RWPE1 (cell line): ENCODE data around the gene DDIT4.
A peak's percentile ranks its signal among the peaks of the same experiment; 100 is the strongest.

Experiments
- CTCF ChIA-PET: fragments of 350-600 bp; sonication (Branson Sonifier 250); formaldehyde crosslinking; extraction: SDS; loops from one replicate; lab custom pipeline; 2021; lab: Yijun Ruan, JAX
- POLR2A ChIA-PET: fragments of 400-600 bp; formaldehyde crosslinking; extraction: SDS; loops from one replicate; lab custom pipeline; 2020; ENCODE audit warnings: antibody characterized with exemption; ENCODE audit not compliant: low non-redundant PET; lab: Yijun Ruan, JAX
- DNase-seq: peaks from one replicate; pipeline ENCODE4 v3.0.0; 2012; ENCODE audit warnings: low spot score
- H3K27ac ChIP-seq: fragments of 450-650 bp; 2 replicates; pipeline ENCODE4 v1.5.1; 2017
- TF ChIP-seq, protein P1 (sequence below): fragments of 450-650 bp; conservative IDR thresholded peaks from 2 replicates; pipeline ENCODE4 v1.5.1; 2017; ENCODE audit warnings: low read depth, mild to moderate bottlenecking

Gene DDIT4

DNA sequence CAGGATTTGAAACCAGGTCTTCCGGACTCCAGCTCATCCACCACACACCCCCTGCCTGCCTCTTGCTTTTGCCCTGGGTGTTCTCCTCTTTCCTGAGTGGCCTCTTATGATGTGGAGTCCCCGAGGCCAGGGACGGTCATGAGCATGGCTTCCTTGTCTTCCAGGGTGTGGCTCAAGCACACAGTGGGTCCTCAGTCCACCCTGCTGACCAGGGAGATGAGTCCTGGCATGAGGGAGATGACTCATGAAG, 48.2 kb downstream of the DDIT4 start:
- CTCF ChIA-PET, result interaction anchor here (0.6 to 1.8 kb wide), 4 partner anchors 10 to 18 kb away, joined by 3 to 8 read pairs (median 6); no protein-coding TSS in a partner anchor
- peak overlapping the region; percentile 100 for H3K27ac ChIP-seq
- TF ChIP-seq, protein P1, sequence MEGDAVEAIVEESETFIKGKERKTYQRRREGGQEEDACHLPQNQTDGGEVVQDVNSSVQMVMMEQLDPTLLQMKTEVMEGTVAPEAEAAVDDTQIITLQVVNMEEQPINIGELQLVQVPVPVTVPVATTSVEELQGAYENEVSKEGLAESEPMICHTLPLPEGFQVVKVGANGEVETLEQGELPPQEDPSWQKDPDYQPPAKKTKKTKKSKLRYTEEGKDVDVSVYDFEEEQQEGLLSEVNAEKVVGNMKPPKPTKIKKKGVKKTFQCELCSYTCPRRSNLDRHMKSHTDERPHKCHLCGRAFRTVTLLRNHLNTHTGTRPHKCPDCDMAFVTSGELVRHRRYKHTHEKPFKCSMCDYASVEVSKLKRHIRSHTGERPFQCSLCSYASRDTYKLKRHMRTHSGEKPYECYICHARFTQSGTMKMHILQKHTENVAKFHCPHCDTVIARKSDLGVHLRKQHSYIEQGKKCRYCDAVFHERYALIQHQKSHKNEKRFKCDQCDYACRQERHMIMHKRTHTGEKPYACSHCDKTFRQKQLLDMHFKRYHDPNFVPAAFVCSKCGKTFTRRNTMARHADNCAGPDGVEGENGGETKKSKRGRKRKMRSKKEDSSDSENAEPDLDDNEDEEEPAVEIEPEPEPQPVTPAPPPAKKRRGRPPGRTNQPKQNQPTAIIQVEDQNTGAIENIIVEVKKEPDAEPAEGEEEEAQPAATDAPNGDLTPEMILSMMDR, result no peak
- POLR2A ChIA-PET, result interaction anchor here (0.5 to 3.6 kb wide), 12 partner anchors 9 to 756 kb away, joined by 3 to 86 read pairs (median 4); partner anchors contain the start of gene DDIT4
- no peak for DNase-seq

DNA sequence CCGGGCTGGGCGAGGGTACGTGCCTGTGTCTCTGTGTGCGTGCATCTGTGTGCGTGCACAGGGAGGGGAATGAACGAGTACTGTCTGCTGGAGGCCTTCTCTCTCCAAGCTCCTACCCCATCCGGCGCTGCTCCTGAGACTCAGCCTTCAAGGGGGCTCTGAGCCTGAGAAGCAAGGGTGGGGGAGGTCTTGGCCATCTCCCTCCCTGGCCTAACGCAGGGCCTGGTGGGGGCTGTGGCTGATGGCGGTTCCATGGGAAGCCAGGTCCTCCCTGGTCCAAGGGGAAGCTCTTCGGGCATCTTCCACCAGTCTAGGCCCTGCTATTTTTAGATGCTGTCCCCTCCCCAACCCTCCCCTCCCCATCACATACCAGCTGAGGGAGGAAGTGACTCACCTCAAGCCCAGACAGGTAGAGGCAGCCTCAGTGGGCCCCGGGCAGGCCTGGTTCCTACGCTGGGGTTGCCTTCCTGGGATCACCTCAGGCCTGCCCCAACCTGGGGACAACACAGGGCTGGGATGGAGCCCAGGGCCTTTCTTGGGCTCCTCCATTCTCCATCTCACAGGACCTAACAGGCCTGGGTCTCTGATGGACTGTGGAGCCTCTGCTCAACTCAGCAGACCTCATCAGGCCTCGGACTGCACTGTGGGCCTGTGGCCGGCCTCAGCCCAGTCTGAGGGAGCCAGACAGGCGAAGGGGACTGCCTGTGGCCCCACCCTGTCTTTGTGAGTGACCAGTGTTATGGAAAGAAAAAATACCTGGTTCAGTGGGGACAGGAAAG, 48.7 kb downstream of the DDIT4 start:
- H3K27ac ChIP-seq, result peak overlapping the region; percentile 100
- CTCF ChIA-PET, result interaction anchor here (1.0 to 1.8 kb wide), 3 partner anchors 9 to 48 kb away, joined by 3 to 8 read pairs (median 6); no protein-coding TSS in a partner anchor

DNA sequence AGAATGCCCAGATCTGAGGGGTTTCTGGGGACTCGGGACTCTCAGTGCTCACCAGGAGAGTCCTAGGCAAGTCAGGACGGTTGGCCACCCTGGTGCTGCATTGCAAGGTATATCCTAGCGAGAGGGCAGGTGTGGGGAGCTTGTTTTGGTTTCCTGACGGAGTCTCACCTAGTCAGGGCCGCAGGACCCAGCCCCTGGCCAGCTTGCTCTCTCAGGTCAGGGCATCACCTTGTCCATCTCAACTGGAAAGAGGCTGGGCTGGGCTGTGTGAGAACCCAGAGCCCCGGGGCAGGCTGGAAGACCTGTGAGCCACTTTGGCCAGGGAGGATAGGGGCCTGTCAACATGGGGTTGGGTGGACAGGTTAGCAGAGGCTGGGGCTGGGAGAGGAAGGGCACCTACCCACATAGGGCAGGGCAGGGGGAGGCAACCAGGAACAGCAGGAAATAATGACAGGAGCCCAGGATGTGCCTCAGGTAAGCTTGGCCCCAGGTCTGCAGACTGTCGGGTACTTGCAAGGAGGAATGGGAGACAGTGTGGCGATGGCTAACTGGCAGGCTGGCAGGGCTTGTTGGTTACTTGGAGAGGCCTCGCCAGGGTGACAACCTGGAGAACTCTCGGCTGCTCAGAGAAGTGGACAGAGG, 49.5 kb downstream of the DDIT4 start:
- ChIA-PET POLR2A (interaction anchor here (0.5 to 0.6 kb wide), 2 partner anchors 9 to 52 kb away, joined by 4 read pairs; no protein-coding TSS in a partner anchor), CTCF (interaction anchor here (0.7 to 1.0 kb wide), 2 partner anchors 31 to 48 kb away, joined by 3 to 4 read pairs; no protein-coding TSS in a partner anchor)
- TF ChIP-seq, protein P1, result no peak
- peak overlapping the region; percentile 100 for H3K27ac ChIP-seq
- DNase-seq, result no peak

More for the DNA sequence above, 48.7 kb downstream of the DDIT4 start:
- DNase-seq, result peak; percentile 82
- POLR2A ChIA-PET, result interaction anchor here (0.5 to 3.6 kb wide), 10 partner anchors 9 to 755 kb away, joined by 3 to 86 read pairs (median 4); partner anchors contain the start of gene DDIT4
- TF ChIP-seq, protein P1, result no peak

DNA sequence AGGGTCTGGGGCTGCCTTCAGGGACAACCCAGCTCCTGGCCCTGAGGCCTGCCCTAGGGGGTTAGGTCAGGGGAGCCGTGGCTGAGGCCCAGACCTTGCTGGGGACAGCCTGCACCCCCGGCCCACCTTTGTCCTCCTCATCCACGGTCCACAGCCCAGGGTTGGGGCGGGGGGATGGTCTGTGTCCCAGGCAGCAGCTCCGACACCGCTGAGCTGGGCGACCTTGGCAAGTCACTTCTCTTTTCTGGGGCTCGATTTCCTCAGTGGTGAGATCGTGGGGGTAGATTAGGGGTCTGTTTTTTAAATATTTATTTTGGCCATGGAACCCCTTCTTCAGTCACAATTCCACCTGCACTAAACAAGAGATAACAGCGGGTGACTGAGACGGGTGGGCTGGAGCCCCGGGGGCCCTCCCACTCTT, 50.1 kb downstream of the DDIT4 start:
- ChIA-PET POLR2A (interaction anchor here (0.5 to 0.6 kb wide), 3 partner anchors 8 to 52 kb away, joined by 3 to 4 read pairs (median 4); partner anchors contain the start of gene DDIT4), CTCF (interaction anchor here (0.7 kb wide), 1 partner anchor 32 kb away, joined by 4 read pairs; no protein-coding TSS in a partner anchor)
- H3K27ac ChIP-seq, result peak overlapping the region; percentile 100
- TF ChIP-seq, protein P1, result no peak
- DNase-seq, result no peak
